Karpas-422 (cell line): ENCODE data around the gene ADAMTSL1. TPM values are rescaled to one million over a fixed set of nuclear protein-coding genes. Genes with fewer than 3 reads are reported as not detected.
A peak's percentile ranks its signal among the peaks of the same experiment; 100 is the strongest.

Experiments used
- DNase-seq: peaks from one replicate; pipeline ENCODE4 v3.0.0-alpha.2; 2015
- H2AFZ ChIP-seq: fragments of 200-600 bp; sonication (generic); 2 replicates; pipeline ENCODE4 v1.6.1; 2014; ENCODE audit warnings: antibody characterized with exemption, low read length, mixed read lengths
- H3K27ac ChIP-seq: fragments of 200-600 bp; sonication (generic); 2 replicates; pipeline ENCODE4 v1.5.1; 2014; ENCODE audit warnings: mild to moderate bottlenecking, low read length, moderate library complexity
- H3K27me3 ChIP-seq: fragments of 200-600 bp; sonication (generic); 2 replicates; pipeline ENCODE4 v1.6.1; 2014; ENCODE audit warnings: low read length, mixed read lengths
- H3K36me3 ChIP-seq: fragments of 200-600 bp; sonication (generic); 2 replicates; pipeline ENCODE4 v1.6.1; 2014; ENCODE audit warnings: low read length, mixed read lengths; ENCODE audit not compliant: insufficient read depth
- H3K4me1 ChIP-seq: fragments of 200-600 bp; sonication (generic); 2 replicates; pipeline ENCODE4 v1.6.1; 2014; ENCODE audit warnings: mild to moderate bottlenecking, low read length, mixed read lengths
- H3K4me2 ChIP-seq: fragments of 200-600 bp; sonication (generic); 2 replicates; pipeline ENCODE4 v1.6.1; 2014; ENCODE audit warnings: low read length, low read depth, mild to moderate bottlenecking; ENCODE audit not compliant: poor library complexity, severe bottlenecking
- H3K4me3 ChIP-seq: fragments of 200-600 bp; sonication (generic); 2 replicates; pipeline ENCODE4 v1.5.1; 2014; ENCODE audit warnings: mild to moderate bottlenecking, antibody characterized with exemption, low read length, mixed read lengths
- H3K79me2 ChIP-seq: fragments of 200-600 bp; sonication (generic); 2 replicates; pipeline ENCODE4 v1.6.1; 2014; ENCODE audit warnings: mild to moderate bottlenecking, low read length, mixed read lengths
- H3K9ac ChIP-seq: fragments of 200-600 bp; sonication (generic); 2 replicates; pipeline ENCODE4 v1.6.0; 2014; ENCODE audit warnings: low read length
- H3K9me2 ChIP-seq: fragments of 200-600 bp; sonication (generic), shearing (Covaris generic); replicated peaks from 2 replicates; pipeline ENCODE4 v1.6.0; 2014; ENCODE audit warnings: mild to moderate bottlenecking, low read length, moderate library complexity; ENCODE audit not compliant: insufficient read depth
- H3K9me3 ChIP-seq: fragments of 300-700, 200-600 bp; sonication (generic); 2 replicates; pipeline ENCODE4 v1.6.1; 2014; ENCODE audit warnings: low read length, mixed read lengths
- H4K20me1 ChIP-seq: fragments of 200-600 bp; sonication (generic); 2 replicates; pipeline ENCODE4 v1.6.1; 2014; ENCODE audit warnings: mild to moderate bottlenecking, antibody characterized with exemption, low read length, low read depth; ENCODE audit not compliant: insufficient read depth
- total RNA-seq: library from RNA; depleted of rRNA; stranded (reverse); fragments of >200 nt; shearing (Covaris generic); gene quantifications from 2 replicates; pipeline ENCODE4 v1.2.3, GENCODE V29; 2014; ENCODE audit warnings: low replicate concordance

ADAMTSL1 gene
- total RNA-seq, 1 experiment from 2014 or later: 8.2 TPM

DNA sequence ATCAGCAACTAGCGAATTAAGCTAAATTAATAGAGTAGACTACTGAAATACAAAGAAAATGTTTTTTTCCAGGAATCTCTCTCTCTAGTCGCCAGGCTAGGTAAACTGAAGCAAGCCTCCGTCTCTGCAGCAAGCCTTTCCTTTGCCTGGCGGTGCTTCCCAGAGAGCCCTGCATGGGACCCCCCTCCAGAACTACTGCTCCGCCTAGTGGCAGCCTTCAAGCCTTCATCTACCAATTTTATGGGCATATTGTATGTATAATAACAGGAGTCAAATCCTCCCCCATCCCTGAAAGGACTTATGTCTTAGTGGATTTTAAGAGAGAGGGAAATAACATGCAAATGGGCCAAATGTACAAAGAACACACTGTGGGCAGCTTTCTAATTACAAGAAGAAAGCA, 317.1 kb downstream of the ADAMTSL1 start:
- Histone ChIP-seq H4K20me1 (no peaks in the 10 kb centered on the region), H3K4me3 (no peak overlapping the region), H3K4me1 (no peaks in the 10 kb centered on the region), H2AFZ (no peak overlapping the region), H3K27me3 (no peaks in the 10 kb centered on the region), H3K9ac (no peak overlapping the region), H3K27ac (no peak overlapping the region), H3K9me2 (no peaks in the 10 kb centered on the region), H3K9me3 (no peaks in the 10 kb centered on the region), H3K4me2 (no peak overlapping the region), H3K36me3 (no peaks in the 10 kb centered on the region), H3K79me2 (no peaks in the 10 kb centered on the region)
- peak; percentile 83 for DNase-seq

DNA sequence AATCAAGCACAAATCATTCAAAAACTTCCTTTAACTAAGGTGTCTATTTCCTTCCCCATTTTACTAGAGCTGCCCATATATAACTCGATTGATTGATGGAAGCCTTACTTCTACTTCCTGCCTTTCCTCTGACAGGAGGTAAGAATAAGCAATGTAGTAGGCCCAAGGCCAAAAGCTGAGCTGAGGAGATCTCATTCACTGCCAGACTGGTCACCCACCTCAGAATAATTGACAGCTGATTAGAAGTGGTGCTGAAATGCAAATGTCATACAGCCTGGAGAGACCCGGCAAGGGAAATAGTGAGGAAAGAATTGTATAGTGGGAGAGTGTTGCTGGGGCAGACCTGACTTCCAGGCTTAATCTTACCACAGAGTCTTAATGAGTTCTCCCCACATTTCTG, 319.2 kb downstream of the ADAMTSL1 start:
- no peaks in the 10 kb centered on the region for H3K9me2 ChIP-seq
- H3K36me3 ChIP-seq: no peaks in the 10 kb centered on the region
- H3K79me2 ChIP-seq: no peaks in the 10 kb centered on the region
- no peaks in the 10 kb centered on the region for H4K20me1 ChIP-seq
- no peak overlapping the region for H3K4me2 ChIP-seq
- no peak overlapping the region for H2AFZ ChIP-seq
- no peak overlapping the region for H3K9ac ChIP-seq
- no peaks in the 10 kb centered on the region for H3K4me1 ChIP-seq
- no peaks in the 10 kb centered on the region for H3K27me3 ChIP-seq
- no peaks in the 10 kb centered on the region for H3K9me3 ChIP-seq
- H3K27ac ChIP-seq: no peak overlapping the region
- no peak for DNase-seq
- H3K4me3 ChIP-seq: no peak overlapping the region

DNA sequence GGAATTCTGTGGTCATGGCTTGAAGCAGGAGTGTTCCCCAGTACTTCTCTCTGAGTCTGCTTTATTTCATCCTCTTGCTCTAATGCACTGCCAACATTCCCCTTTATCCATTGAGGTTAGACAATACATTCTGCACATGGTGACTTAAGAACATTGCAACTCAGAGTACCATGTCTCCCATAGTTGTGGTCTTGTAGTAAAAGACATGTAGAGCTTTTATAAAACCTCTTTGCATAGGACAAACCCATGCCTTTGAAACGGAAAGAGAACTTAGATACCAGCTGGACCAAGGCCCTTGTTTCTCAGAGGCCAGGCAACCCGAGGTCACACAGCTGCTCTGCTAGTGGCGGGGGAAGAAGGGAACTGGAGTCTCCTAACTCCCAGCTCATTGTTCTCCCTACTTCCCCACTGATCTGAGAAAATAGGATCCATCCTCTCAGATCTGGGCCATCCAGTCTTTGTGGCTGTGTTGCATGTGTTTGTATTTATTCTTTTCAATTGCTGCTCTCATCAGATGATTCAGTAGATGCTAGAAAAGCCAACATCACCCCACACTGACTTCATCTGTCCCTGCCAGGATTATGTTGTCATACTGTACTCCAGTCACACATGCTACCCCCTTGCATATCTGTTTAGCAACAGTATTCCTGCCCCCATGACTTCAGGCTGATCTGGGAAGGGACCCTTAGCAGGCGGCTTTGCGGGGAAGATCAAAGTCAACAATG, 322.2 kb downstream of the ADAMTSL1 start:
- H3K4me3 ChIP-seq: no peak overlapping the region
- H3K79me2 ChIP-seq: no peaks in the 10 kb centered on the region
- no peaks in the 10 kb centered on the region for H3K9me3 ChIP-seq

DNA sequence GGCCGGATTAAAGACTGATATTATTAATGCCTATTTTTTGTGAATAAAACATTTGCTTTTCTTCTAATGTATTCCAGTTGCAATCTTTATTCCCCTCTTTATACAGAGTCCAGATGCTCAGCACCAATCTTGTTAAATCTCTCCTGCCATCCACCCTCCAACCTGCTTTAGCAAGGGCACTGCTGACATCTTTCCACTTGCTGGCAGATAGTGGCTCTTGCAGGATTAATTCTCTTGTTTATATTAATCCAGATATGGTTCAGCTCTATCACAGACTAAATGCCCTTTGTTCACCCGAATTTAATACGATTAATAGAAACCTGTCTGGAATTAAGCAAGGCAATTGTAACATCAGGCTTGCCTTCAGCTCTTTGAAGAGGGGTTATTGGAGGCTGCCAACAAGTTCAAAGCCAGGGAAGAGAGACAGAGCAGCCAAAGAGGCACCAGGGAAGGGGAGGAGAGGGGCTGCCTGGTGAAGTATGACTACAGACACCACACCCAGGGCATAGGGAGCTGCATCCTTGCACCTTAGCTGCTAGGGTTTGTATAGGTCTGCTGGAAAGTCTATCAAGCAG, 322.8 kb downstream of the ADAMTSL1 start:
- H3K9ac ChIP-seq: no peak overlapping the region
- H3K9me3 ChIP-seq: no peaks in the 10 kb centered on the region
- no peaks in the 10 kb centered on the region for H3K9me2 ChIP-seq
- no peak overlapping the region for H3K27ac ChIP-seq
- no peak overlapping the region for H3K4me2 ChIP-seq
- H3K27me3 ChIP-seq: no peaks in the 10 kb centered on the region
- H3K36me3 ChIP-seq: no peaks in the 10 kb centered on the region
- H3K79me2 ChIP-seq: no peaks in the 10 kb centered on the region
- H3K4me1 ChIP-seq: no peaks in the 10 kb centered on the region
- H3K4me3 ChIP-seq: no peak overlapping the region
- no peak overlapping the region for H2AFZ ChIP-seq
- DNase-seq: no peak
- H4K20me1 ChIP-seq: no peaks in the 10 kb centered on the region

More for the DNA sequence above, 322.2 kb downstream of the ADAMTSL1 start:
- Histone ChIP-seq H3K9me2 (no peaks in the 10 kb centered on the region), H3K9ac (no peak overlapping the region), H3K27ac (no peak overlapping the region), H3K36me3 (no peaks in the 10 kb centered on the region), H2AFZ (no peak overlapping the region), H3K4me1 (no peaks in the 10 kb centered on the region), H3K4me2 (no peak overlapping the region), H3K27me3 (no peaks in the 10 kb centered on the region), H4K20me1 (no peaks in the 10 kb centered on the region)
- DNase-seq: no peak

DNA sequence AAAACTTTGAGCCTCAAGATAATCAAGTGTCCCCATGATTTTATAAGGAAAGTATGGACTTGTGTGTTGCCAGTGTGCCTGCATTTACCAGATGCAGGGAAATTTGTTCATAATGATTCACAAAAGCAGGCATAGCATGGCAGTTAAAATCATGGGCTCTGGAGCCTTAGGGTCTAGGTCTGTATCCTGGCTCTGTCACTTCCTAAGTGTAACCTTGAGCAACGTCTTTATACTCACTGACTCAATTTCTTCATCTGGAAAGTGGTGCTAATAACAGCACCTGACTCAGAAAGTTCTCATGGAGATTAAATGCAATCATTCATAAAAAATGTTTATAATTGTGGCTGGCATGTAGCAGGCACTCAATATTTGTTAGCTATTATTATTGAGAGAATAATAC, 324.2 kb downstream of the ADAMTSL1 start:
- Histone ChIP-seq H3K4me2 (no peak overlapping the region), H3K36me3 (no peaks in the 10 kb centered on the region), H3K79me2 (no peaks in the 10 kb centered on the region), H3K4me3 (no peak overlapping the region), H3K27ac (no peak overlapping the region), H3K4me1 (no peaks in the 10 kb centered on the region), H3K9me3 (no peaks in the 10 kb centered on the region), H3K27me3 (no peaks in the 10 kb centered on the region), H4K20me1 (no peaks in the 10 kb centered on the region), H3K9ac (no peak overlapping the region), H2AFZ (no peak overlapping the region), H3K9me2 (no peaks in the 10 kb centered on the region)
- no peak for DNase-seq

DNA sequence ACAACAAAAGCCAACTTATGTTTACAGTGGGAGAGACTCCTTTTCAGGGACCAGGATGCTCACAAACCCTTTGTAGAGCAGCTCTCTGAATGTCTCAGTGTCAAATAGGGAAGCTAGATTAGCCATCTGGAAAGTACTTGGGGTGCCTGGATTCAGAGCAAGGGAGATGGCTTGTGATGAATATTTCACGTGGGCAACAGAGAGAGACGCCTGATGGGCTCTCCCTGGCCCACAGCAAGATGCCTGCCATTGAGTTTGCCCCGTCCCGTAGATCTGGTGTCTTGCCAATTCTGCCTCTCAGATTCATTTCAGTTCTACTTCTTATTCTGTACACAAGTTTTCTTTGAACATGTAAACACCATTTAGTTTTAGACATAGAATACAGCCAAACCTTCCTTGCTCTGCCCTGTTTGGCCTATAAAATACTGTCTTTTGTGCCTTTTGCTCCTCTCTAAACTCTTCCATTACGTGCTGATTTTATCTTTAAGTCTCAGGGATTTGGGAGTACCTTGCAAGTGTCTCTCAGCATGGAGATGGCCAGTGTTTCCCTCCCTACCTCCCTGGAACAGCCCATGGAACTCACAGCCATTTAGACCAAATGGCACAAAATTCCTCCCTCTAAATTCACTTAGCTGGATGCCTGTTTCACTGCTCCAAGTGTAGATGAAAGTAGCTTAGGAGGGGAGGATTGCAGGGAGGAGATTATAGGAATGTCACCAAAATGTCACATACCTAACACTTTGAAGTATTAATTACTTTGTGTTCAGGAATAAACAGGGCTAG, 324.7 kb downstream of the ADAMTSL1 start:
- Histone ChIP-seq H3K27ac (no peak overlapping the region), H3K79me2 (no peaks in the 10 kb centered on the region), H3K36me3 (no peaks in the 10 kb centered on the region), H3K27me3 (no peaks in the 10 kb centered on the region), H3K4me2 (no peak overlapping the region), H3K9ac (no peak overlapping the region), H3K9me2 (no peaks in the 10 kb centered on the region), H3K4me1 (no peaks in the 10 kb centered on the region), H3K9me3 (no peaks in the 10 kb centered on the region), H2AFZ (no peak overlapping the region), H3K4me3 (no peak overlapping the region), H4K20me1 (no peaks in the 10 kb centered on the region)
- DNase-seq: no peak

DNA sequence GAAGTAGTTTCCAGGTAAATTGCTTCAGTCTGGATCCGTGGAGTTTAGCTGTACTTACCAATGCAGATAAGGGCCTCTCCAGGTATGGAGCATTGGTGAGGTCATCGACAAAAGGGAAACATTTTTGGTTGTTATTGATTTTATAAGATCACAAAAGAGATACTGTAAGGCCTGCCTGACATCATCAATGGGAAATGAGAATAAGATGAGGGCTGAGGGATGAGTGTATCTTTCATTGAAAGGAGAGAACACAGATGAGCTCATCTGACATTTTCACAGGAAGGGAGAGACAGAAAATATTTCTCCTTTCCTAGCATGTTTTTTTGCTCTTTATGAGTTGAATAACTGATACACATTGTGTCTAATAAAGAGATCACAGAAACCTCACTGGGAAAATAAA, 325.5 kb downstream of the ADAMTSL1 start:
- no peaks in the 10 kb centered on the region for H3K27me3 ChIP-seq
- no peaks in the 10 kb centered on the region for H4K20me1 ChIP-seq
- no peak overlapping the region for H3K4me3 ChIP-seq
- DNase-seq: no peak
- H2AFZ ChIP-seq: no peak overlapping the region
- no peaks in the 10 kb centered on the region for H3K4me1 ChIP-seq
- no peaks in the 10 kb centered on the region for H3K79me2 ChIP-seq
- no peaks in the 10 kb centered on the region for H3K36me3 ChIP-seq
- H3K9me2 ChIP-seq: no peaks in the 10 kb centered on the region
- no peaks in the 10 kb centered on the region for H3K9me3 ChIP-seq
- H3K27ac ChIP-seq: no peak overlapping the region
- H3K4me2 ChIP-seq: no peak overlapping the region
- no peak overlapping the region for H3K9ac ChIP-seq

DNA sequence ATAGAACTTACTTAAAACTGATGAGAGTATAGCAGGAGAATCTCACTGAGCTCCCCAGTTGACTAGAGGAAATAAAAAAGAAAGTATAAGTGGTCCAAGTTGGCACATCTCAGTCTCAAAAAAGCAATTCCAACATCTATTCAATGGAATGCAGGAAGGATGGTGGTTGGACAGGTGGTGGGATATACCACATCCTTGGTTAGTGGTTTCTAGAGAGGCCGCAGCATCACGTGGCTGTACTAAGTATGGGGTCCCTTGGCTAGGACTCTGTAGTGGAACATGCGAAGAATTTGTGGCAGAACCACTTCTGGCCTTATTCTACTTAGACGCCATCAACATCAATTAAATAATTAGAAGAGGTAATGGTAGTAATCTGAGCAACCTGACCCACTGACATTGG, 326.6 kb downstream of the ADAMTSL1 start:
- Histone ChIP-seq H2AFZ (no peak overlapping the region), H3K9me2 (no peaks in the 10 kb centered on the region), H3K9ac (no peak overlapping the region), H3K4me2 (no peak overlapping the region), H3K36me3 (no peaks in the 10 kb centered on the region), H3K79me2 (no peaks in the 10 kb centered on the region), H3K4me3 (no peak overlapping the region), H3K27me3 (no peaks in the 10 kb centered on the region), H4K20me1 (no peaks in the 10 kb centered on the region), H3K27ac (no peak overlapping the region), H3K9me3 (no peaks in the 10 kb centered on the region), H3K4me1 (no peaks in the 10 kb centered on the region)
- no peak for DNase-seq
